H1 (cell line): Measurements from ENCODE around the gene SLC9A2.

Source experiments
- JUN ChIP-seq: IDR thresholded peaks from 2 replicates; pipeline ENCODE4 v1.6.1; 2011; ENCODE audit warnings: low read depth, mild to moderate bottlenecking, improper control_type of control experiment, low read length
- TBP ChIP-seq: IDR thresholded peaks from 2 replicates; pipeline ENCODE4 v1.6.1; 2011; ENCODE audit warnings: low read depth, low read length, improper control_type of control experiment
- TF ChIP-seq, protein P1 (sequence below), 3 experiments: IDR thresholded peaks; 1 replicate in 2 of 3; 2 replicates in 1 of 3; pipeline versions ENCODE4 v1.5.1 to v1.6.1; 2011; ENCODE audit warnings: low read length in 3 of 3, mild to moderate bottlenecking in 3 of 3, inconsistent platforms in 2 of 3, low read depth in 1 of 3, moderate library complexity in 1 of 3; ENCODE audit not compliant: insufficient read depth in 1 of 3; ENCODE audit errors: control extremely low read depth in 1 of 3

DNA sequence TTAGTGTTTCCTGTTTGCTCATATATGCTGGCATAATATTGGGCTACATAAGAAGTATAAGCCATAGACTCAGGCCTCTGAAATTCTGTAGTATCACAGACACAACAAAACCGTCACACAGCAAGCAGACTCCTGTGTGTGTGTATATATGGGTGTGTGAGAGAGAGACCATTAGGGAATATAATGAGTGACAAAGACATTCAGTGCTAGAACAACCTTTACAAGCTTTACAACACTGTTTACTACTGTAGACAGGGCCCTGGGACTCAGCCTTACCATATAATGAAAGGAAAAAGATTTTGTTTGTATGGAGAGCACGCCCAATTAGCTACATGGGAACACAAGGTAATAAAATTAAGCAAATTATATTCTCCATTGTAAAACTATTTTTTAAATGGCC is 77.1 kb downstream of the SLC9A2 start:
- TF ChIP-seq TBP (no peak), JUN (no peak)
- TF ChIP-seq, protein P1, sequence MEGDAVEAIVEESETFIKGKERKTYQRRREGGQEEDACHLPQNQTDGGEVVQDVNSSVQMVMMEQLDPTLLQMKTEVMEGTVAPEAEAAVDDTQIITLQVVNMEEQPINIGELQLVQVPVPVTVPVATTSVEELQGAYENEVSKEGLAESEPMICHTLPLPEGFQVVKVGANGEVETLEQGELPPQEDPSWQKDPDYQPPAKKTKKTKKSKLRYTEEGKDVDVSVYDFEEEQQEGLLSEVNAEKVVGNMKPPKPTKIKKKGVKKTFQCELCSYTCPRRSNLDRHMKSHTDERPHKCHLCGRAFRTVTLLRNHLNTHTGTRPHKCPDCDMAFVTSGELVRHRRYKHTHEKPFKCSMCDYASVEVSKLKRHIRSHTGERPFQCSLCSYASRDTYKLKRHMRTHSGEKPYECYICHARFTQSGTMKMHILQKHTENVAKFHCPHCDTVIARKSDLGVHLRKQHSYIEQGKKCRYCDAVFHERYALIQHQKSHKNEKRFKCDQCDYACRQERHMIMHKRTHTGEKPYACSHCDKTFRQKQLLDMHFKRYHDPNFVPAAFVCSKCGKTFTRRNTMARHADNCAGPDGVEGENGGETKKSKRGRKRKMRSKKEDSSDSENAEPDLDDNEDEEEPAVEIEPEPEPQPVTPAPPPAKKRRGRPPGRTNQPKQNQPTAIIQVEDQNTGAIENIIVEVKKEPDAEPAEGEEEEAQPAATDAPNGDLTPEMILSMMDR (IDR thresholded peaks at IDR 0.05; ENCODE audit: control extremely low read depth in 1 of 3, insufficient read depth in 1 of 3, low read depth in 1 of 3, low read length in 3 of 3) = no peak
